A549 (cell line): ENCODE measurements around the gene ZNF605.

Experiments used
- CHD4 ChIP-seq: fragments of 200-600 bp; sonication (generic); IDR thresholded peaks from 2 replicates; pipeline ENCODE4 v1.6.1; 2016; ENCODE audit warnings: antibody characterized with exemption, mild to moderate bottlenecking, borderline replicate concordance
- EP300 ChIP-seq, 2 experiments: fragments of >200 bp; sonication (Bioruptor Twin); formaldehyde crosslinking; IDR thresholded peaks; 2 replicates in 1 of 2; 3 replicates in 1 of 2; pipeline ENCODE4 v1.6.1; 2016 to 2017
- JUNB ChIP-seq: fragments of >200 bp; sonication (Bioruptor Twin); formaldehyde crosslinking; IDR thresholded peaks from 2 replicates; pipeline ENCODE4 v1.6.1; 2016
- KDM5A ChIP-seq: fragments of 200-600 bp; sonication (generic); IDR thresholded peaks from 2 replicates; pipeline ENCODE4 v1.6.1; 2016; ENCODE audit warnings: antibody characterized with exemption, mild to moderate bottlenecking
- MAFK ChIP-seq: fragments of 450-650 bp; IDR thresholded peaks from 2 replicates; pipeline ENCODE4 v1.6.1; 2014; ENCODE audit not compliant: partially characterized antibody
- POLR2A ChIP-seq: IDR thresholded peaks from 2 replicates; pipeline ENCODE4 v1.6.1; 2012; ENCODE audit warnings: mild to moderate bottlenecking, low read length
- RAD21 ChIP-seq, 2 experiments: fragments of >200 bp in 1 of 2; sonication (Bioruptor Twin) in 1 of 2; formaldehyde crosslinking in 1 of 2; IDR thresholded peaks in 1 of 2; conservative IDR thresholded peaks in 1 of 2; 2 replicates in 1 of 2; 3 replicates in 1 of 2; pipeline ENCODE4 v1.6.1; 2012 to 2018; ENCODE audit warnings: inconsistent platforms in 1 of 2
- SMC3 ChIP-seq: fragments of >200 bp; sonication (Bioruptor Twin); formaldehyde crosslinking; IDR thresholded peaks from 3 replicates; pipeline ENCODE4 v1.6.1; 2018; ENCODE audit warnings: inconsistent platforms
- SREBF2 ChIP-seq: fragments of 450-650 bp; IDR thresholded peaks from 2 replicates; pipeline ENCODE4 v1.6.1; 2014; ENCODE audit warnings: mild to moderate bottlenecking, moderate library complexity
- ZFP36 ChIP-seq: fragments of 450-650 bp; IDR thresholded peaks from 2 replicates; pipeline ENCODE4 v1.6.1; 2014; ENCODE audit warnings: borderline replicate concordance; ENCODE audit not compliant: partially characterized antibody
- TF ChIP-seq, protein P1 (sequence below): fragments of >200 bp; sonication (Bioruptor Twin); formaldehyde crosslinking; IDR thresholded peaks from 3 replicates; pipeline ENCODE4 v1.5.1; 2016
- TF ChIP-seq, protein P2 (sequence below): fragments of 200-600 bp; sonication (generic); IDR thresholded peaks from 2 replicates; pipeline ENCODE4 v1.6.1; 2016; ENCODE audit warnings: antibody characterized with exemption, mild to moderate bottlenecking, moderate library complexity

DNA sequence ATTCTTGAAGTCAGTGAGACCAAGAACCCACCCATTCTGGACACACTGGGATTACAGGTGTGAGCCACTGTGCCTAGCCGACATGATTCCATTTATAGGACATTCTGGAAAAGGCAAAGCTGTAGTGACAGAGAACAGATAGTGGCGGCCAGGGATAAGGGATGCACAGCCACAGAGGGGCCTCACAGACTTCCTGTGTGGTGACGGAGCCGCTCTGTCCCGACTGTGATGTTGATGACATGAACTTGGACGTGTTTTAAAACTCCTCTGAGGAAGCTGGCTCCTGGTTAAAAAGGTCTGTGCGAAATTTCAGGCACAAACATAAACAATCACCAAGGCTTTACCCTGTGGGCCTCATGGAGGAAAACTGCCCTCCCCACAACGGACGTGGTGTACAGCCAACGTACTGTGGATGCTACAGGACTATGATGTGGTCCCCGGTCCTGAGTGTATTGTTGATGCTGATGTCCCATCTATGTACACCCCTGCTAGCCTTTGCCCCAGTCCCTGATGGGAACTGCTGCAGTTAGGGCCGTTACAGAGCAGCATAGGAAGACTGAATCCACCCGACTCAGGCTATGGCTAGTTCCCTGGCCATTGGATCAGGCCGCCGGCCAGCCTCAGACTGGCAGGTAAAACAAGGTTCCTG lies 15.9 kb downstream of the ZNF605 start:
- TF ChIP-seq POLR2A (no peak), MAFK (no peak), JUNB (no peak), KDM5A (no peak), SREBF2 (no peak), ZFP36 (no peak), RAD21 (conservative IDR thresholded peaks at IDR 0.05 in 1 of 2, IDR thresholded peaks at IDR 0.05 in 1 of 2) (no peak), EP300 (IDR thresholded peaks at IDR 0.05) (no peak), SMC3 (no peak), CHD4 (no peak)
- TF ChIP-seq, protein P1, sequence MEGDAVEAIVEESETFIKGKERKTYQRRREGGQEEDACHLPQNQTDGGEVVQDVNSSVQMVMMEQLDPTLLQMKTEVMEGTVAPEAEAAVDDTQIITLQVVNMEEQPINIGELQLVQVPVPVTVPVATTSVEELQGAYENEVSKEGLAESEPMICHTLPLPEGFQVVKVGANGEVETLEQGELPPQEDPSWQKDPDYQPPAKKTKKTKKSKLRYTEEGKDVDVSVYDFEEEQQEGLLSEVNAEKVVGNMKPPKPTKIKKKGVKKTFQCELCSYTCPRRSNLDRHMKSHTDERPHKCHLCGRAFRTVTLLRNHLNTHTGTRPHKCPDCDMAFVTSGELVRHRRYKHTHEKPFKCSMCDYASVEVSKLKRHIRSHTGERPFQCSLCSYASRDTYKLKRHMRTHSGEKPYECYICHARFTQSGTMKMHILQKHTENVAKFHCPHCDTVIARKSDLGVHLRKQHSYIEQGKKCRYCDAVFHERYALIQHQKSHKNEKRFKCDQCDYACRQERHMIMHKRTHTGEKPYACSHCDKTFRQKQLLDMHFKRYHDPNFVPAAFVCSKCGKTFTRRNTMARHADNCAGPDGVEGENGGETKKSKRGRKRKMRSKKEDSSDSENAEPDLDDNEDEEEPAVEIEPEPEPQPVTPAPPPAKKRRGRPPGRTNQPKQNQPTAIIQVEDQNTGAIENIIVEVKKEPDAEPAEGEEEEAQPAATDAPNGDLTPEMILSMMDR, result no peak
- TF ChIP-seq, protein P2, sequence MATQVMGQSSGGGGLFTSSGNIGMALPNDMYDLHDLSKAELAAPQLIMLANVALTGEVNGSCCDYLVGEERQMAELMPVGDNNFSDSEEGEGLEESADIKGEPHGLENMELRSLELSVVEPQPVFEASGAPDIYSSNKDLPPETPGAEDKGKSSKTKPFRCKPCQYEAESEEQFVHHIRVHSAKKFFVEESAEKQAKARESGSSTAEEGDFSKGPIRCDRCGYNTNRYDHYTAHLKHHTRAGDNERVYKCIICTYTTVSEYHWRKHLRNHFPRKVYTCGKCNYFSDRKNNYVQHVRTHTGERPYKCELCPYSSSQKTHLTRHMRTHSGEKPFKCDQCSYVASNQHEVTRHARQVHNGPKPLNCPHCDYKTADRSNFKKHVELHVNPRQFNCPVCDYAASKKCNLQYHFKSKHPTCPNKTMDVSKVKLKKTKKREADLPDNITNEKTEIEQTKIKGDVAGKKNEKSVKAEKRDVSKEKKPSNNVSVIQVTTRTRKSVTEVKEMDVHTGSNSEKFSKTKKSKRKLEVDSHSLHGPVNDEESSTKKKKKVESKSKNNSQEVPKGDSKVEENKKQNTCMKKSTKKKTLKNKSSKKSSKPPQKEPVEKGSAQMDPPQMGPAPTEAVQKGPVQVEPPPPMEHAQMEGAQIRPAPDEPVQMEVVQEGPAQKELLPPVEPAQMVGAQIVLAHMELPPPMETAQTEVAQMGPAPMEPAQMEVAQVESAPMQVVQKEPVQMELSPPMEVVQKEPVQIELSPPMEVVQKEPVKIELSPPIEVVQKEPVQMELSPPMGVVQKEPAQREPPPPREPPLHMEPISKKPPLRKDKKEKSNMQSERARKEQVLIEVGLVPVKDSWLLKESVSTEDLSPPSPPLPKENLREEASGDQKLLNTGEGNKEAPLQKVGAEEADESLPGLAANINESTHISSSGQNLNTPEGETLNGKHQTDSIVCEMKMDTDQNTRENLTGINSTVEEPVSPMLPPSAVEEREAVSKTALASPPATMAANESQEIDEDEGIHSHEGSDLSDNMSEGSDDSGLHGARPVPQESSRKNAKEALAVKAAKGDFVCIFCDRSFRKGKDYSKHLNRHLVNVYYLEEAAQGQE, result no peak
